Measurements from ENCODE around the gene GAPDHS. TPM values are rescaled to one million over a fixed set of nuclear protein-coding genes. Genes with fewer than 3 reads are reported as not detected.

The GAPDHS gene
- not detected in 2 replicates for total RNA-seq (2014; rRNA removed; shearing (Covaris generic); ENCODE audit: low replicate concordance)

DNA sequence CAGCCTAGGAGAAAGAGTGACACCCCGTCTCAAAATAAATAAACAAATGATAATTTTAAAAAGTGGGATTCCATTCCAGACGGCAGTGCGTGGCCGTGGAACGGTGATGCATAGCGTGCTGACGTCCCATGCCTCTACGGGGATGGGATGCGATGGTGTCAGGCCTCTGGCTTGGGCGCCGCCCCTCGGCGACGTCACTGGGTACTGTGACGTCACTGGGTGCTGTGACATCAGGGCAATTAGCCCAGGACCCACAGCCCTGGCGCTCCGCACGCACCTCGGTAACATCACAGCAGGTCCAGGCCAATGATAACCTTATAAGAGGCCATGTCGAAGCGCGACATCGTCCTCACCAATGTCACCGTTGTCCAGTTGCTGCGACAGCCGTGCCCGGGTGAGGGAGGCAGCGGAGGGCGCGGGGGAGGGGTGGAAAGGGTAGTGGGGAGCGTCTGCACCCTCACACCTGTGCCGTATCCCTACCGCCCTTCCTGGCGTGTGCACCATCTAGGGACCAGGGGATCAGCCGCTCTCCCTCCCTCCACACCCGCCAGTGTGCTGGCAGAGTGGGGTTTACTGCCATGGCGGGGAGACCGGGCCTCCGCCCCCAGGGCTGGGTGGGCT, at the start of gene GAPDHS:
Gene GAPDHS, plus strand, starts transcription at position 256 of the 621 bp plus-strand sequence. Its CDS starts 72 bp downstream, at position 328.
- no peak within 1 kb of the TSS for H3K4me3 ChIP-seq (ENCODE audit: low read length)
- no peaks in the 10 kb centered on the region for H3K4me1 ChIP-seq (ENCODE audit: low read length)
- H3K4me2 ChIP-seq (ENCODE audit: low read depth, low read length, poor library complexity, severe bottlenecking) = no peak within 1 kb of the TSS
- no peaks in the 10 kb centered on the region for H3K27me3 ChIP-seq (ENCODE audit: low read length)
- no peak for DNase-seq
- no peaks in the 10 kb centered on the region for H3K79me2 ChIP-seq (ENCODE audit: low read length)
- H3K36me3 ChIP-seq (ENCODE audit: insufficient read depth, low read length) = no peaks in the 10 kb centered on the region
- no peaks in the 10 kb centered on the region for H3K9me2 ChIP-seq (replicated peaks; ENCODE audit: insufficient read depth, low read length)
- H3K9ac ChIP-seq (ENCODE audit: low read length) = no peak within 1 kb of the TSS
- 0 out of 2 replicates have a peak, but pooled peaks cover 5% of the 10 kb centered on the region for H4K20me1 ChIP-seq (ENCODE audit: insufficient read depth, low read depth, low read length)
- no peaks in the 10 kb centered on the region for H3K9me3 ChIP-seq (ENCODE audit: low read length)
- H3K27ac ChIP-seq (ENCODE audit: low read length) = no peak within 1 kb of the TSS
- H2AFZ ChIP-seq (ENCODE audit: low read length) = no peak within 1 kb of the TSS

DNA sequence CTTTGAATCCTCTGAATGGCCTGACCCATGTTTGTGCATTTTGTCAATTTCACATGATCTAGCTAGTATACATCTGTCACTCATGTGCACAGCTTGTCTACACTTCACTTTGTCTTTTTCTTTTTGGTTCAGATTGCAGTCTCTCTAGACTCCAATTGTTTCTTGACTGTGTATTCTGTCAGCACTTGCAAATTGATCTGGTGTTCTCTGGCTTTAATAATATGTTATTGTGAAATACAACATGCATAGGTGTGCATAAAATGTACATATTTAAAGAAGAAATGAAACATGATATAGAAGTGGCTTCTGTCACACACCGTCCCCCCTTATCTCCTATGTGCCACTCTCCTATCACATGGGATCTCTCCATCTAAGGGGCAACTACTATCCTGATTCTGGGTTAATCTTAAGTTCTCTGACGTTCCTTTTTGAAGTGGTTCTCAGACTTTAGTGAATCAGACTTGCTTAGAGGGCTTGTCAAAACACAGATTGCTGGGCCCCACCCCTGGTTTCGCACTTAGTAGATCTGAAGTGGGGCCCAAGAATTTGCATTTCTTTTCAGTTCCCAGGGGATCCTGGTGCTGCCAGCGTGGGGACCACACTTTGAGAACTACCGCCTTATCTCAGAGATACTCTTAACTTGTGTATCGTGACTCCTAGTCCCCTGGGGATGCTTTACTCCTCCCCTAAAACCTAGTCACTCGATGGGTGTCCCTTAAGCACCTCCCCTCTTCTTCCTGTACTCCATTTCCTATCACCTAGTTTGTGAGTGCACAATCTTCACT, 48.8 kb upstream of the GAPDHS start:
- peak overlapping the region; percentile 22 for H3K27ac ChIP-seq (ENCODE audit: low read length)
- H3K79me2 ChIP-seq (ENCODE audit: low read length) = no peaks in the 10 kb centered on the region
- no peak overlapping the region for H3K9ac ChIP-seq (ENCODE audit: low read length)
- H2AFZ ChIP-seq (ENCODE audit: low read length) = peak overlapping the region; percentile 73
- H3K4me3 ChIP-seq (ENCODE audit: low read length) = peak overlapping the region; percentile 2; the same call in 1 of the 2 replicates
- H3K27me3 ChIP-seq (ENCODE audit: low read length) = no peaks in the 10 kb centered on the region
- H3K4me2 ChIP-seq (ENCODE audit: low read depth, low read length, poor library complexity, severe bottlenecking) = peak overlapping the region; percentile 59
- no peaks in the 10 kb centered on the region for H4K20me1 ChIP-seq (ENCODE audit: insufficient read depth, low read depth, low read length)
- H3K9me2 ChIP-seq (replicated peaks; ENCODE audit: insufficient read depth, low read length) = no peaks in the 10 kb centered on the region
- H3K36me3 ChIP-seq (ENCODE audit: insufficient read depth, low read length) = no peaks in the 10 kb centered on the region
- H3K4me1 ChIP-seq (ENCODE audit: low read length) = peaks cover 20% of the 10 kb centered on the region
- peak; percentile 94 for DNase-seq
- no peaks in the 10 kb centered on the region for H3K9me3 ChIP-seq (ENCODE audit: low read length)

DNA sequence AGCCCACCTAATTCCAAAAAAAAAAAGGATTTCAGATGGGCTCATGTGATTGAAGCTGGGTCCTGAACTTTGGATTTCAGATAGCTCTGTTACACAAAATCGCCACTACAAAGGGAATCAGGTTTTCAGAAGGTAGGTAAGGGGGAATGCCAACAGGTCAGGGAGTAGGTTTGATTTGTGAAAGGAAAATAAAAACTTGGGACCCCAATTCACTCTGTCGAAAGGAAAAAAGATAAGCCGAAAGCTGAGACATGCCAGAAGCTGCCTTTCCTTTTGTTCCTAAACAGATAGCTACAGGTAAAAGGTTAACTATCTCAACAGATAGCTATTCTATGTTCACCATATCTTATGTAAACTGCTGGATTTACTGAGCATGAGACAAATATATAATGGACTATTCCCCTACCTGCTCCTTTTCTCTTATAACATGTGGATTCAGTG, 47.0 kb upstream of the GAPDHS start:
- H3K9me3 ChIP-seq (ENCODE audit: low read length) = no peaks in the 10 kb centered on the region
- no peak overlapping the region for H3K4me3 ChIP-seq (ENCODE audit: low read length)
- H3K9me2 ChIP-seq (replicated peaks; ENCODE audit: insufficient read depth, low read length) = no peaks in the 10 kb centered on the region
- H3K9ac ChIP-seq (ENCODE audit: low read length) = no peak overlapping the region
- H3K36me3 ChIP-seq (ENCODE audit: insufficient read depth, low read length) = no peaks in the 10 kb centered on the region
- H3K27ac ChIP-seq (ENCODE audit: low read length) = no peak overlapping the region
- H4K20me1 ChIP-seq (ENCODE audit: insufficient read depth, low read depth, low read length) = no peaks in the 10 kb centered on the region
- no peak overlapping the region for H2AFZ ChIP-seq (ENCODE audit: low read length)
- H3K27me3 ChIP-seq (ENCODE audit: low read length) = no peaks in the 10 kb centered on the region
- no peak overlapping the region for H3K4me2 ChIP-seq (ENCODE audit: low read depth, low read length, poor library complexity, severe bottlenecking)
- DNase-seq = no peak
- no peaks in the 10 kb centered on the region for H3K79me2 ChIP-seq (ENCODE audit: low read length)
- peaks cover 20% of the 10 kb centered on the region for H3K4me1 ChIP-seq (ENCODE audit: low read length)

DNA sequence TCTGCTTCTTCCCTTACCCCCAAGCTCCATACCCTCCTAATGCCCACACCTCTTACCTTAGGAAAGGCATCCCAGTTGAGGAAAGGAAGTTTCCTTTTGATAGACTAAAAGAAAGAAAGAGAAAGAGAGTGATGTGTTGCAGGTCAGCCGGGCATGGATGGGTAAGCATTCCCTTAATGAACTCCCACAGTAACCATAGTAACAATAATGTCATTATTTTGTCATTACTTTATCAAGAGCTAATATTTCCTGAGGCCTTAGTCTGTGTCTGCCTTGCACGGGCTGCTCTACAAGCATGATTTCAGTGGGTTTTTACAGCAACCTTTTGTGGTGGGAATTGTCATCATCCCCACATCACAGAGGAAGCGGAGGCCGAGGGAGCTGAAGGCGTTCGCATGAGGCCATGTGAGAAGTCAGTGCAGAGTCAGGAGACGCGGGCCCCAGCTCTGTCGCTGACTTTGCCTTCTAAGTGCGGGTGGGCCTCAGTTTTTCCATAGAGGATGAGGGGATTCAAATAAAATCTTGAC, 45.5 kb upstream of the GAPDHS start:
- Histone ChIP-seq H3K4me2 (ENCODE audit: low read depth, low read length, poor library complexity, severe bottlenecking) (no peak overlapping the region), H3K9ac (ENCODE audit: low read length) (no peak overlapping the region), H3K9me2 (replicated peaks; ENCODE audit: insufficient read depth, low read length) (no peaks in the 10 kb centered on the region), H3K79me2 (ENCODE audit: low read length) (no peaks in the 10 kb centered on the region), H3K9me3 (ENCODE audit: low read length) (no peaks in the 10 kb centered on the region), H3K4me3 (ENCODE audit: low read length) (no peak overlapping the region), H2AFZ (ENCODE audit: low read length) (no peak overlapping the region), H4K20me1 (ENCODE audit: insufficient read depth, low read depth, low read length) (no peaks in the 10 kb centered on the region), H3K27me3 (ENCODE audit: low read length) (no peaks in the 10 kb centered on the region), H3K4me1 (ENCODE audit: low read length) (peaks cover 20% of the 10 kb centered on the region), H3K36me3 (ENCODE audit: insufficient read depth, low read length) (no peaks in the 10 kb centered on the region), H3K27ac (ENCODE audit: low read length) (no peak overlapping the region)
- no peak for DNase-seq

DNA sequence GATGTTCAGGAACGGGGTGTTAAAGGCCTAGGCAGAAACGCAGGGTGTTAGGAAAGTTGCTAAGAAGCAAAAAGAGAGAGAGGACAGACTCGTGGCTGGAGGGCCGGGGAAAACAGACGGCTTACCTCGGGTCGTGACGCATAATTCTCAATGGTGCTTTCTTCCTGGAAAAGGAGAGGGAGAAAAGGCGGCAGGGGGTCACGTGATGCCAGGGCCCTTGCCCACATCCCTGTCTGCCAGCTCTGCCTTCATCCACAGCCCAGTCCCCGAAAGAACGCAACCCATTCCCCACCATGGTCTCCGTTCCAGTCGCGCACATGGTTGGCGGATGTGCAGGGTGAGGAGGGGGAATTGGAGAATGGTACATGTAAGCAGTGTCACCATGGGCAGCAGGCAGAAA, 44.6 kb upstream of the GAPDHS start:
- Histone ChIP-seq H4K20me1 (ENCODE audit: insufficient read depth, low read depth, low read length) (no peaks in the 10 kb centered on the region), H3K9ac (ENCODE audit: low read length) (no peak overlapping the region), H3K4me2 (ENCODE audit: low read depth, low read length, poor library complexity, severe bottlenecking) (no peak overlapping the region), H3K9me3 (ENCODE audit: low read length) (no peaks in the 10 kb centered on the region), H3K27me3 (ENCODE audit: low read length) (no peaks in the 10 kb centered on the region), H2AFZ (ENCODE audit: low read length) (no peak overlapping the region), H3K79me2 (ENCODE audit: low read length) (no peaks in the 10 kb centered on the region), H3K27ac (ENCODE audit: low read length) (no peak overlapping the region), H3K4me1 (ENCODE audit: low read length) (peaks cover 19% of the 10 kb centered on the region), H3K9me2 (replicated peaks; ENCODE audit: insufficient read depth, low read length) (no peaks in the 10 kb centered on the region), H3K36me3 (ENCODE audit: insufficient read depth, low read length) (no peaks in the 10 kb centered on the region), H3K4me3 (ENCODE audit: low read length) (no peak overlapping the region)
- no peak for DNase-seq

DNA sequence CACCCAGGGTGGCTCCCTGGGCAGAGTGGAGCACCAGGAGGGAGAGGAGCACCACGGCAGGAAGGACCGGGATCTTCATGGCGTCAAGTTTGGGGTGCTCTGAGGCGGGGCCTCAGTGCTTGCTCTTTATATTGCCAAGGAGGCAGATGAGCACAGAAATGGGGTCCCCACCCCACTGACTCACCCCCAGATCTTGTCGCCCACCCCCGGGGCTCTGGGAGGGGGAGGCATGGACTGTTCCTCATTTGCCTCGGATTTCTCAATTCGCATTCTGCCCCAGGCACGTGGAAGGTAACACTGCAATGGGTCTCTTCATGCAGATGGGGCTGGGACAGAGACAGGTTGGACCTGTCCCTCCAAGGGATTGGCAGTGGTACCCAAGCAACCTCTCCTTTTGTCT, 42.9 kb upstream of the GAPDHS start, which contains the start of gene KRTDAP:
Gene KRTDAP, minus strand, starts transcription at position 101 of the 400 bp plus-strand sequence. Its CDS starts 22 bp downstream, at position 79.
- H3K4me2 ChIP-seq (ENCODE audit: low read depth, low read length, poor library complexity, severe bottlenecking) = no peak within 1 kb of the TSS
- no peak within 1 kb of the TSS for H3K27ac ChIP-seq (ENCODE audit: low read length)
- H2AFZ ChIP-seq (ENCODE audit: low read length) = no peak within 1 kb of the TSS
- H3K79me2 ChIP-seq (ENCODE audit: low read length) = no peaks in the 10 kb centered on the region
- H3K9me2 ChIP-seq (replicated peaks; ENCODE audit: insufficient read depth, low read length) = no peaks in the 10 kb centered on the region
- peaks cover 13% of the 10 kb centered on the region for H3K4me1 ChIP-seq (ENCODE audit: low read length)
- no peaks in the 10 kb centered on the region for H3K36me3 ChIP-seq (ENCODE audit: insufficient read depth, low read length)
- no peak for DNase-seq
- H3K27me3 ChIP-seq (ENCODE audit: low read length) = no peaks in the 10 kb centered on the region
- H3K4me3 ChIP-seq (ENCODE audit: low read length) = no peak within 1 kb of the TSS
- no peak within 1 kb of the TSS for H3K9ac ChIP-seq (ENCODE audit: low read length)
- H4K20me1 ChIP-seq (ENCODE audit: insufficient read depth, low read depth, low read length) = no peaks in the 10 kb centered on the region
- H3K9me3 ChIP-seq (ENCODE audit: low read length) = no peaks in the 10 kb centered on the region

DNA sequence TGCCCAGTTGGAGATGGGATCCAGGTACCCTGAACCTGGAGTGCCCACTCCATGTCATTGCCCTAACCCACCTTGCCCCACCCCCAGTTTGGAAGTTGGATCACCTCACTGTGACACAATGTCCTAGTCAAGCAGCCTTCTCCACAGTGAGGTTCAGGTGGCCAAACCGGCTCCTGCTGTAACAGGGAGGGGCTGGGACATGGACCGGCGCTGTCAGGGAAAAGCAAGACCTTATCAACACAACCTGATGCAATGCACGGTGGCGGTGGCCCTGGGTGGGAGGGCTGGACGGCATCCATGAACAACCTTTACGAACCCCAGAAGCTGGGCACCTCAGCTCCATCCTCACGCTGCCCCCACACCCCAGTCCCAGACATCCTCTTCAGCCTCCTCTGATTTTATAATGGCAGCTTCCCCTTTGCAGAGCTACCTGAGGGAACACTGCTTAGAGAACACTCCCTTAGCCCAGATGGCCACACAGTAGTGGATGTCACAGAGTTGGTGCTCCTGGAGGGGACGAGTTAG, 41.4 kb upstream of the GAPDHS start:
- Histone ChIP-seq H4K20me1 (ENCODE audit: insufficient read depth, low read depth, low read length) (no peaks in the 10 kb centered on the region), H3K9ac (ENCODE audit: low read length) (no peak overlapping the region), H3K9me2 (replicated peaks; ENCODE audit: insufficient read depth, low read length) (no peaks in the 10 kb centered on the region), H3K4me2 (ENCODE audit: low read depth, low read length, poor library complexity, severe bottlenecking) (no peak overlapping the region), H3K9me3 (ENCODE audit: low read length) (no peaks in the 10 kb centered on the region), H3K27me3 (ENCODE audit: low read length) (no peaks in the 10 kb centered on the region), H3K36me3 (ENCODE audit: insufficient read depth, low read length) (no peaks in the 10 kb centered on the region), H2AFZ (ENCODE audit: low read length) (no peak overlapping the region), H3K4me1 (ENCODE audit: low read length) (peaks cover 11% of the 10 kb centered on the region), H3K27ac (ENCODE audit: low read length) (no peak overlapping the region), H3K4me3 (ENCODE audit: low read length) (no peak overlapping the region), H3K79me2 (ENCODE audit: low read length) (no peaks in the 10 kb centered on the region)
- no peak for DNase-seq

DNA sequence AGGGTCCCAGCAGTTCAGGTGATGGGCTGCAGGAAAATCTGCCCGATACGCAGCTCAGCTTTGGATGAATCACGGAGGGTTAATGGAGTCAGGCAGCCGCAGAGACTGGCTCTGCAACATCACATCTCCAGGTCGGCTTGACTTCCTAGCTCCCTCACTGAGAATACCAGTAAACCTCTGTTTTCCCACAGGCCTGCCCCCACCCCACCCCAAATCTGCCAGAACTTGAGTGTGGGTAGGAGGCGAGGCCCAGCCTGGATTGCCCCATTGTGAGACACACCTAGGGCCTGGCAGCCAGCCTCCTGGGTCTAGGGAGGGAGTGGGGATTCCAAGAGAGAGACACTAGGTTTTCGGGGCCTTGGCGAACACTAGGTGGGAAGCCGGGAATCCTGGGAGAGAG, 39.3 kb upstream of the GAPDHS start:
- no peaks in the 10 kb centered on the region for H3K9me2 ChIP-seq (replicated peaks; ENCODE audit: insufficient read depth, low read length)
- no peak overlapping the region for H3K4me2 ChIP-seq (ENCODE audit: low read depth, low read length, poor library complexity, severe bottlenecking)
- peaks cover 11% of the 10 kb centered on the region for H3K4me1 ChIP-seq (ENCODE audit: low read length)
- no peak overlapping the region for H3K27ac ChIP-seq (ENCODE audit: low read length)
- no peak overlapping the region for H3K4me3 ChIP-seq (ENCODE audit: low read length)
- H3K79me2 ChIP-seq (ENCODE audit: low read length) = no peaks in the 10 kb centered on the region
- DNase-seq = no peak
- H2AFZ ChIP-seq (ENCODE audit: low read length) = no peak overlapping the region
- H3K36me3 ChIP-seq (ENCODE audit: insufficient read depth, low read length) = no peaks in the 10 kb centered on the region
- H3K9me3 ChIP-seq (ENCODE audit: low read length) = no peaks in the 10 kb centered on the region
- no peaks in the 10 kb centered on the region for H4K20me1 ChIP-seq (ENCODE audit: insufficient read depth, low read depth, low read length)
- no peaks in the 10 kb centered on the region for H3K27me3 ChIP-seq (ENCODE audit: low read length)
- no peak overlapping the region for H3K9ac ChIP-seq (ENCODE audit: low read length)
